HG03025 (cell line): Measurements from ENCODE around the gene RUBCN.
"Not testable (repeated sequence)": the region's sequence is repeated elsewhere in the genome, so short reads cannot be mapped to it uniquely, and the experiment has no call there.

Source experiments
- ATAC-seq: cut with Tn5 transposase; IDR thresholded peaks from one replicate; pipeline ENCODE4 v1.9.1; 2021; ENCODE audit warnings: mild to moderate bottlenecking, moderate library complexity; ENCODE audit not compliant: unreplicated experiment, low FRiP score

RUBCN gene

DNA sequence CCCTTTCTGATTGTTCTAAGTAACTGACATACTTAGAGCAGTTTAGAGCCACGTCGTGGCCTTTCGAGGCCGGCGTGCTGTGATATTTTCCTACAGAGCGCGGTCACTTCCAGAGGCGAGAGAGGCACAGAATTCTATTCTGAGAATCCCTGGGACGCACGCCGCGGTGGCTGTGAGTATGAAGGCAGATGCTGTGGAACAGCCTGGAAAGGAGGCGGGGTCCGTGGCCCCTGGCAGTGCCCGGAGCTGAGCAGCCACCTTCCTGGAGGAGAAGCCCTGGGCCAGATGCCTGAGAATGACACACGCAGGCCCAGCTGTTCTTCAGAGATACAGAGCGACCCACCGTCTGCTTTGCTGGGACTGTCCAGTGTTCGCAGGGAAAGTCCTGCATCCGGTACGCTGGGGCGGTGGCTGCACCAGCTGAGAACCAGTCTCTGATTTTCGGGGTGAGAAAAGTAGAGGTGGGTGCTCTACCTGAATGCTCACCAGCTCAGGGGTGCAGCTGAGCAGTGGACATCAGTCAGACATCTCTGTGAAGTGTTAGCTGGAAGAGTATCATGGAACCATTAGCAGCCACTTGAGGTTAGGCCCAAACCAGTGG is 75.4 kb downstream of the RUBCN start:
- not testable (repeated sequence) for ATAC-seq

DNA sequence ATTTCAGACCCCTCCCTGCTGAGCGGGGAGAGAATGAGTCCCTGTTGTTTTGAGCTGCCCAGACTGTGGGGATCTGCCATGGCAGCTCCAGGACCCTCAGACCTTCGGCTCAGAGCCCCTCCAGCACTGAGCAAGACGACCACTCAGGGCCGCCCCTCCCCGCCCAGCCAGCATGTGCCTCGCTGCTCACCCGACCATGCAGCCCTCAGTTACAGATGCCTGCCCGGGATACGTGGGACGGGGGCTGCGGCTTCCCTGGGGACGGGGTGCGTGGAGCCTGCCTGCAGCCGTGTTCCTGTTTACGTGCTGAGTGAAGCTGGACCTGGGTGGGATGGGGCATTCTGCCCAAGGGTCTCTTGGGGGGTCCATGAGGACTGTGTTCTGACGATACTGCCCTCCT is 77.0 kb downstream of the RUBCN start:
- not testable (repeated sequence) for ATAC-seq

- peak; percentile 51 for ATAC-seq
Observed at GRCh38 chr3:197659144-197659543, 77.6 kb downstream of the RUBCN start.

GRCh38 chr3:197658706-197659105 is 78.0 kb downstream of the RUBCN start:
- not testable (repeated sequence) for ATAC-seq

GRCh38 chr3:197657541-197658292 is 79.0 kb downstream of the RUBCN start:
- ATAC-seq = not testable (repeated sequence)

DNA sequence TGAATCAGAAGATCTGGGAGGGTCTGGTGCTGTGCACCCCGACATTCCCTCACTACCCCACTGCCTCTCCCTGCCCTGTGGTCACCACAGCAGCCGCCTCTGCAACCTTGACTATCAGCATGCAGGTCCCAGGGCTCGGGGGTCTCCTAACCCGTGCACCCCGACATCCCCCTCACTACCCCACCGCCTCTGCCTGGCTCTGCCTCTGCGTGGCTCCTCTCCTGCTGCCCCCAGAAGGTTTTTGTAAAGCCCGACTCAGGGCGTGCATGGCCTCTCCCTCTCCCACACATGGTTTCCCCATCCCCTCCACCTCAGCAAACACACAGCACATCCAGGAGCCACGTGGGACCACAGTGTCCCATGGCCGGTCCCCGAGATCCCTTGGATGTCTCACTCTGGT is 79.7 kb downstream of the RUBCN start:
- ATAC-seq = not testable (repeated sequence)

DNA sequence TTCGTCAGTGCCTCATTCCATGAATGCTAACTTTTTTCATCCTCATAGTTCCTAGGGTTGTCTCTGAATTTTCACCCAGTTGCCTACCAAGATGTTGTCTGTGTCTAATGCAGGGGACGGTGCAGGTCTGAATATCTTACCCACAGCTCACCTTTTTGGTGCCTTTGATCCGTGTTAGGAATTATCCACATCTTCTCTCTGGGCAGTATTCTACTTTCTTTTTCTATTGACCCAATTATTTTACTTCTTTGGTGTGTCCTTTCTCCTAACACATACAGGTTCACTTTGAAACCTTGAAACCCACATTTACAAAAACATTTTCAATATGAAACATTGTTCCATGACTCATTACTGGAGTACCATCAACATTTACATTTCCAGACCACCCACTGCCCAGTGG is 80.6 kb downstream of the RUBCN start:
- not testable (repeated sequence) for ATAC-seq

GRCh38 chr3:197654998-197655330 is 81.7 kb downstream of the RUBCN start:
- peak; percentile 24 for ATAC-seq

- peak; percentile 79 for ATAC-seq
Observed at GRCh38 chr3:197654090-197654997, 82.4 kb downstream of the RUBCN start.

DNA sequence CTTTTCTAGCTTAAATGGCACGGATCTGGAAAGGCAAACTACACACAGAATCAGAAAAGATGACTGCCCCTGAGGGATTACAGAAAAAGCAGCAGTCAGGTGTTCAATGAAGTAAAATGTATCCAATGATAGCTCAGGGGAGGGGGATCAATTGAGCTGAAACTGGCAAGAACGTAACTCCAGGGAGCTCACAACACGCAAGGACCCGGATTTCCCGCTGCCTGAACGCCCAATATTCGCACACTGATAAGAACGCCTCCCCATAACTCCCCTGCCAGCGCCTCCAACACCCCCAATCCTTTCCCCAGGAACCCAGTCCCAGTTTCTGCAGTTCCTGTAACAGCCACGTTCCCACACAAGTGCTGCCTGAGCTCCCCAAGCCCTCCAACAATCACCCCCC is 83.8 kb downstream of the RUBCN start:
- not testable (repeated sequence) for ATAC-seq

- ATAC-seq = not testable (repeated sequence)
Observed at GRCh38 chr3:197647649-197648048, 89.1 kb downstream of the RUBCN start.

DNA sequence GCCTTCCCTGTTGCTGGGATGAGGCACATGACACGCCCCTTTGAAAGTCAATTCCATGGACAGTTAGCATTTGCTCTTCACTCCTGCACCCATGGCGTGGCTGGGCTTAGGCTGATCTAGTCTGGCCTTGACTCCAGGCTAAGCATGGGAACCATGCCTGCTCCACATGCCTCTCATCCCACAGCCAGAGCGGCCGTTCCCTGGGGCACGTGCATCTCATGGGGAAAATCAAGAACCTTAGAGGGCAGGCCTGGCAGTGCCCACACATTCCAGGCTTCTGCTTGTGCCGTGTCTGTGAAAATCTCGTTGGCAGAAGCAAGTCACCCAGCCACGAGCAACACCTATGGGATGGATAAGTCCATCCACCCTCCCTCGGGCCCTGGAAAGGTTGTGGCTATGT is 89.5 kb downstream of the RUBCN start:
- not testable (repeated sequence) for ATAC-seq

DNA sequence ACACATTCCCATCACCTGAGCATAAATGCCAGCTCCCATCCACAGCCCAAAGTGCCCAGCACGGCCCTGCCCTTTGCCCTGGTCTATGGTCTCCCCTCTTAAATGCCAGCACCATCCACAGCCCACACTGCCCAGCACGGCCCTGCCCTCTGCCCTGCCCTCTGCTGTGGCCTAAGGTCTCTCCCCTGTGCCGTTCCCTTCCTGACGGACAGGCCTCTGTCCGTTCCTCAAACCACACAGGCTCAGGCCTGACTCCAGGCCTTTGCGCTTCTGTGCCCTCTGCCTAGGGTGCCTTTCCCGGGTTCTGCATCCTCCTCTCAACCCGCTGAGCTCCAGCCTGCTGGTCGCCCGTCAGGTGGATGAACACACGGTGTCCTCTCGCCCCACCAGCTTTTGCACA is 90.4 kb downstream of the RUBCN start:
- not testable (repeated sequence) for ATAC-seq

DNA sequence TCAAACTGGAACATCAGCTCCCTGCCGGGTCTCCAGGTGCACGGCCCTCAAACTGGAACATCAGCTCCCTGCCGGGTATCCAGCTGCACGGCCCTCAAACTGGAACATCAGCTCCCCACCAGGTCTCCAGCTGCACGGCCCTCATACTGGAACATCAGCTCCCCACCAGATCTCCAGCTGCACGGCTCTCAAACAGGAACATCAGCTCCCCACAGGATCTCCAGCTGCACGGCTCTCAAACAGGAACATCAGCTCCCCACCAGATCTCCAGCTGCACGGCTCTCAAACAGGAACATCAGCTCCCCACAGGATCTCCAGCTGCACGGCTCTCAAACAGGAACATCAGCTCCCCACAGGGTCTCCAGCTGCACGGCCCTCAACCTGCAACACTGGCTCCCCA is 99.1 kb downstream of the RUBCN start:
- not testable (repeated sequence) for ATAC-seq

DNA sequence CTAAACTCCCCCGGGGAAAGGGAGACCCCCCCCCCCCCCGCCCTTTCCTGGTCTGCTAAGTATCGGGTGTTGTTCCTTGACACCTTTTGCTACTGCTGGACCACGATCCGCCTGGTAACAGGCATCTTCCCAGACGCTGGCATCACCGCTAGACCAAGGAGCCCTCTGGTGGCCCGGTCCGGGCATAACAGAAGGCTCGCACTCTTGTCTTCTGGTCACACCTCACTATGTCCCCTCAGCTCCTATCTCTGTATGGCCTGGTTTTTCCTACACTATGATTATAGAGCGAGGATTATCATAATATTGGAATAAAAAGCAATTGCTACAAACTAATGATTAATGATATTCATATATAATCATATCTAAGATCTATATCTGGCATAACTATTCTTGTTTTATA is 104.7 kb downstream of the RUBCN start:
- not testable (repeated sequence) for ATAC-seq

DNA sequence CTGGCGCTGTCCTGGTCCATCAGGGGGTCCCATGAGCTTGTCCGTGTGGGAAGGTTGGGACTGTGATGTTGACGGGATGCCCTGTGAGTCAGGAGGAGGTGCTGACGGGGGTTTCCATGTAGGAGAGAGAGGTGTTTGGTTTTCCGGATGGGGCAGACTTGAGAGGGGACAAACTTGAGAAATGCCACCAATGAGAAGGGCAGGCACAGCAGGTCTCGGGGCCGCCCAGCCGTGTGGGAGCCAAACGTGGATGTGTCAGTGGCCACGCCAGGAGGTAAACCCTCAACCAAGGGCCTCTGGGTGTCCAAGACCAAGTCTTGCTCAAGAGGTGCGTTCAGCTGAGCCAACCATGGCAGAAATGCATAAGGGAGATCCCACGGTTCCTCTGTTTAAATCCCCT is 105.9 kb downstream of the RUBCN start:
- ATAC-seq = not testable (repeated sequence)

DNA sequence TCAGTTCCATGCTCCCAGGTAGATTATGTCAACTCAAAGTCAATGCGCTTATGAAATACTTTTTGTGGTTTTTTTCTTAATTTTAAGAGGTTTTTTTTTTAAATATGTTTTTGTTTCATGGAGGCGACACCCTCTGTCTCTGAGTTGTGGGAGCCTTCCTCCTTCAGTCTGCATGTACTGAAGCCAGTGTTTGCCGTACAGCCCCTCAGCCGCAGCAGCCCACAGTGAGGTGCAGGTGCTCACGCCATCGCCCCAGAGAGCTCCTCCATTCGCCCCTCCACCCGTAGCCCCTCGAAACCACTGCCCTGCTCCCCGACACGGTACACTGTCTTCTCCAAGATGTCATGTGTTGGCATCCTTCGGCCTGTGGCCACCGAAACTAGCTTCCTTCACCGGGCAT is 107.4 kb downstream of the RUBCN start:
- ATAC-seq = not testable (repeated sequence)

DNA sequence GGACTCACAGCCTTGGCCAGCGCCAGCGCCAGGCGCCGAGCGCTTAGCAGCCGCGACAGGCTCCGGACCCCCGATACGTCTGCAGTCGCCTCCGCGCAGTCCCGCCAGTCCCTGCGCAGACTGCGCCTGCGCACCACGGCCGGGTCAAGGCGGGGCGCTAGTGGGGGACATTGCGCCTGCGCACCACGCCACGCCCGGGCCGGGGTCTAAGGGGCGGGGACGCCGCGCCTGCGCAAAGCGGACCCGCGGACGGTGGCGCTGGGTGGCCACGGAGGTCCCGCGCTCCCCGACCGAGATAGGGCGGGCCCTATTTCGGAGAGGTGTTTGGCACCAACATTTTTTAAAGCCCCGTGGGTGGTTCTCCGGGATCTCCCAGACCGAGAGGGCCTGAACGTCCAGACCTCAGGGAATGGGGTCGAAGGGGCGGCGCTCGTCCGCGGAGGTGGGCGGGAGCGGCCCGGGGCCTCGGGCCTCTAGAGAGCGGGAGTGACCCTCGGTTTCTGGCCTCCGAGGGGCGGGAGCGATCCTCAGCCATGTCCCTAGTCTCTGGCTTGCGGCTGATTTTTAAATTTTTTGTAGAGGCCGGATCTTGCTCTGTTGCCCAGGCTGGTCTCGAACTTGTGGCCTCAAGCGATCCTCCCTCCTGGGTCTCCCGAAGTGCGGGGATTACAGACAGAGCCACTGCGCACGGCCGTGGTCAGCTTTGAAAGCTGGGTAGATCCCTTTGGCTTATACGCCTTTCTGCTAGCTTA is 108.8 kb downstream of the RUBCN start:
- ATAC-seq = not testable (repeated sequence)

GRCh38 chr3:197627158-197627771 is 109.4 kb downstream of the RUBCN start:
- ATAC-seq = not testable (repeated sequence)
